Bronchial epithelial cell (primary cell): ENCODE measurements around the gene SAT2. TPM values are rescaled to one million over a fixed set of nuclear protein-coding genes. Genes with fewer than 3 reads are reported as not detected.
"Not testable (repeated sequence)": the region's sequence is repeated elsewhere in the genome, so short reads cannot be mapped to it uniquely, and the experiment has no call there.

ENCODE experiments used
- DNase-seq: peaks from one replicate; pipeline ENCODE4 v3.0.0-alpha.2; 2010; ENCODE audit warnings: low read depth
- FAIRE-seq: peaks from 2 replicates; lab custom pipeline; 2011; peaks lifted over from hg19 to GRCh38; lab: Jason Lieb, UNC
- H3K27me3 ChIP-seq: 2 replicates; pipeline ENCODE4 v1.5.1; 2011; ENCODE audit warnings: low read length; ENCODE audit not compliant: control insufficient read depth, insufficient read depth
- H3K36me3 ChIP-seq: 2 replicates; pipeline ENCODE4 v1.5.1; 2011; ENCODE audit warnings: low read length; ENCODE audit not compliant: control insufficient read depth, insufficient read depth
- H3K4me3 ChIP-seq: 2 replicates; pipeline ENCODE4 v1.5.1; 2011; ENCODE audit warnings: mild to moderate bottlenecking, low read depth, low read length, control low read depth
- total RNA-seq: library from RNA; depleted of rRNA; stranded (reverse); fragments of >200 nt; gene quantifications from 2 replicates; pipeline ENCODE4 v1.2.1, GENCODE V29; 2014
- TF ChIP-seq, protein P1 (sequence below): IDR thresholded peaks from 2 replicates; pipeline ENCODE4 v1.5.1; 2011; ENCODE audit warnings: mild to moderate bottlenecking, moderate library complexity, low read length, control low read depth, inconsistent platforms; ENCODE audit not compliant: insufficient read depth, severe bottlenecking

Gene SAT2
- total RNA-seq, 1 donor from 2014 or later, result 38.7 TPM

DNA sequence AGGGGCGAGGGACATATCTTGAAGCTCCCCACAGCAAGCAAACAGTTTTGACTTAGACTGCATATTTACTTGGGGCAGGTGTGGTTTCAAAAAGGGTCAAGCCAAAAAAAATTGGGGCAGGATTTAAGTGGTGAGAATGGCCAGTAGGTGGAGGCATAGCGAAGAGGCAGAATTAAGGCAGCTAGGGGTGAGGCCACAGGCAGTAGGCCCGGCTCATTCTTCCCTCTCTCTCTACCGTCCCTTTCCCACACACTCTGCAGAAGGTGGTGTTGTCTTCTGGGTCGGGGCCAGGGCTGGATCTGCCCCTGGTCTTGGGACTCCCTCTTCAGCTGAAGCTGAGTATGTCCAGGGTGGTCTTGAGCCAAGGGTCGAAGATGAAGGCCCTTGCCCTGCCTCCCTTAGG is 4.9 kb upstream of the SAT2 start:
- TF ChIP-seq, protein P1, sequence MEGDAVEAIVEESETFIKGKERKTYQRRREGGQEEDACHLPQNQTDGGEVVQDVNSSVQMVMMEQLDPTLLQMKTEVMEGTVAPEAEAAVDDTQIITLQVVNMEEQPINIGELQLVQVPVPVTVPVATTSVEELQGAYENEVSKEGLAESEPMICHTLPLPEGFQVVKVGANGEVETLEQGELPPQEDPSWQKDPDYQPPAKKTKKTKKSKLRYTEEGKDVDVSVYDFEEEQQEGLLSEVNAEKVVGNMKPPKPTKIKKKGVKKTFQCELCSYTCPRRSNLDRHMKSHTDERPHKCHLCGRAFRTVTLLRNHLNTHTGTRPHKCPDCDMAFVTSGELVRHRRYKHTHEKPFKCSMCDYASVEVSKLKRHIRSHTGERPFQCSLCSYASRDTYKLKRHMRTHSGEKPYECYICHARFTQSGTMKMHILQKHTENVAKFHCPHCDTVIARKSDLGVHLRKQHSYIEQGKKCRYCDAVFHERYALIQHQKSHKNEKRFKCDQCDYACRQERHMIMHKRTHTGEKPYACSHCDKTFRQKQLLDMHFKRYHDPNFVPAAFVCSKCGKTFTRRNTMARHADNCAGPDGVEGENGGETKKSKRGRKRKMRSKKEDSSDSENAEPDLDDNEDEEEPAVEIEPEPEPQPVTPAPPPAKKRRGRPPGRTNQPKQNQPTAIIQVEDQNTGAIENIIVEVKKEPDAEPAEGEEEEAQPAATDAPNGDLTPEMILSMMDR, result peak; percentile 84
- H3K4me3 ChIP-seq, result no peak overlapping the region
- H3K27me3 ChIP-seq, result no peaks in the 10 kb centered on the region
- H3K36me3 ChIP-seq, result no peaks in the 10 kb centered on the region
- peak; percentile 55 for DNase-seq
- no peak for FAIRE-seq

DNA sequence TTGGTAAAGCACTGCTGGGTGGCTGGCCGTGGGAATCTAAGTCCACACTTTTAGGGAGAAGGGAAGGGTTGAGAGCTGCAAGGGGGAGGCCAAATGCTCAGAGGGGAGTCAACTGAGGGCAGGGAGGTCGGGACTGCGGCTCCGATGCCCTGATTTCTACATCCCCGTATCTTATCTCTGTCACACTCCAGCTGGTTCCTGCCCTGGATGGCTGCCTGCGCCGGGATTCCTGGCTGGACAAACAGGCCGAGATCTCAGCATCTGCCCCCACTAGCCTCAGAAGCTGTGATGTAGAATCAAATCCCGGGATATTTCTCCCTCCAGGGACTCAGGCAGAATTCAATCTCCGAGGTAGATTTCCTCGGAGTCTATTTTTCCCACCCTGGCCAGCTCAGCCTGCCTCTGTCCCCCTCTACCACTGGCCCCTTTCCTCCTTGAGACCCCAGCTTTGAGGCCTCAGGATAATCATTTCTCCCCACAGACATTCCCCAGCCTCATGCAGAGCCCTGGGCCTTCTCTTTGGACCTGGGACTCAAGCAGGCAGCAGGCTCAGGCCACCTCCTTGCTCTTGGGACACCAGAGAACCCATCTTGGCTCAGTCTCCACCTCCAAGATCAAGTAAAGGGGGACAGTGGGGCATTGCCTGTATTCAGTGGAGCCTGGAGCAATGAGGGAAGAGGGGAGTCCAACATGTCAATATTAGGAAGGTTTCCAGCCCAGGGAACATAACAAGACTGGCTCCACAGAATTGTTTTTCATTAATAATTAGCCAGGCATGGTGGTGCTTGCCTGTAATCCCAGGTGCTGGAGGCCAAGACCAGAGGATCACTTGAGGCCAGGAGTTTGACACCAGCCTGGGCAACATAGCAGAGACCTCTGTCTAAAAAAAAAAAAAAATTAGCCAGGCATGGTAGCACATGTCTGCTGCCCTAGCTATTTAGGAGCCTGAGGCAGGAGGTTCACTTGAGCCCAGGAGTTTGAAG is 4.1 kb upstream of the SAT2 start:
- Histone ChIP-seq H3K4me3 (no peak overlapping the region), H3K36me3 (no peaks in the 10 kb centered on the region), H3K27me3 (no peaks in the 10 kb centered on the region)
- no peak for FAIRE-seq
- TF ChIP-seq, protein P1, result no peak
- DNase-seq, result no peak

DNA sequence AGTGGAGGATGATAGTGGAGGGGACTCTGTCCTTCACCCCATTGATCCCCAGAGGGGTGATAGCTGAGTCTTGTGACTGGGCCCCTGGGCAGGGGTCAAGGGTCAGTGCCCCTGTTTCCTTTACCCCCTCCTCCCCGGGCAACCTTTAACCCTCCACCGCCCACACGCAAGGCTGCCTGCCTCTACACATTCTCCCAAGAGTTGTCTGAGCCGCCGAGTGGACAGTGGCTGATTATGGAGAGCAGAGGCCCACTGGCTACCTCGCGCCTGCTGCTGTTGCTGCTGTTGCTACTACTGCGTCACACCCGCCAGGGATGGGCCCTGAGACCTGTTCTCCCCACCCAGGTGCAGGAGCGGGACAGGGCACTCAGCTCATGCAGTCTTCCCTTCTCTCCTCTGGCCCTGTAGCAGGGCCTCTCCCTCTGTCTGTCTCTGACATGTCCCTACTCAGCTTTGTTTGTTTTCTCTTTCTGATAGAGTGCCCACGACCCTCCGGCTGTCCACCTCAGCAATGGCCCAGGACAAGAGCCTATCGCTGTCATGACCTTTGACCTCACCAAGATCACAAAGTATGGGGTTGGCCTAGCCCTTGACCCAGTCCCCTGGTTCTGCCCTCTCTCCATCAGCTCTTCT is 2.4 kb upstream of the SAT2 start, which contains the start of gene SHBG:
Gene SHBG, plus strand, starts transcription at position 197 of the 633 bp plus-strand sequence. Its CDS starts 38 bp downstream, at position 235.
- TF ChIP-seq, protein P1, result no peak
- FAIRE-seq, result no peak

GRCh38 chr17:7626956-7627249 is 718 bp downstream of the SAT2 start:
- FAIRE-seq (no peak), DNase-seq (no peak)
- TF ChIP-seq, protein P1, result no peak
- Histone ChIP-seq H3K27me3 (no peaks in the 10 kb centered on the region), H3K36me3 (no peaks in the 10 kb centered on the region), H3K4me3 (peak overlapping the region; percentile 53)

More for the DNA sequence above, 2.4 kb upstream of the SAT2 start, which contains the start of gene SHBG:
- no peak within 1 kb of the TSS for H3K4me3 ChIP-seq
- no peaks in the 10 kb centered on the region for H3K36me3 ChIP-seq
- no peak for DNase-seq
- H3K27me3 ChIP-seq, result no peaks in the 10 kb centered on the region

GRCh38 chr17:7626307-7626706 is 1.3 kb downstream of the SAT2 start:
- no peaks in the 10 kb centered on the region for H3K36me3 ChIP-seq
- H3K4me3 ChIP-seq, result no peak overlapping the region
- no peaks in the 10 kb centered on the region for H3K27me3 ChIP-seq
- FAIRE-seq, result no peak
- TF ChIP-seq, protein P1, result no peak
- no peak for DNase-seq

GRCh38 chr17:7625749-7626148 is 1.9 kb downstream of the SAT2 start:
- not testable (repeated sequence) for H3K4me3 ChIP-seq, H3K36me3 ChIP-seq, FAIRE-seq

More at GRCh38 chr17:7625749-7626148, 1.9 kb downstream of the SAT2 start:
- H3K27me3 ChIP-seq, DNase-seq: not testable (repeated sequence)
